Calu3 (cell line): ENCODE data around the gene ERI2. TPM values are rescaled to one million over a fixed set of nuclear protein-coding genes. Genes with fewer than 3 reads are reported as not detected.

ENCODE experiments used
- BruUV-seq: library from RNA; stranded (reverse); fragments of 400-500 nt; replicated peaks from 2 replicates; lab custom pipeline; 2021; lab: Mats Ljungman, UMichigan
- CTCF ChIA-PET: fragments of 300-600 bp; sonication (Branson Sonifier 250); formaldehyde crosslinking; loops from one replicate; lab custom pipeline; 2022; ENCODE audit warnings: antibody characterized with exemption; lab: Charles Lee
- DNase-seq: peaks from one replicate; pipeline ENCODE4 v3.0.0; 2022
- H3K27ac Mint-ChIP-seq: one replicate; pipeline ENCODE4 v1.8.0; 2022; ENCODE audit warnings: mixed read lengths; ENCODE audit not compliant: unreplicated experiment
- H3K27me3 Mint-ChIP-seq: one replicate; pipeline ENCODE4 v1.8.0; 2022; ENCODE audit warnings: mixed read lengths; ENCODE audit not compliant: unreplicated experiment
- H3K36me3 Mint-ChIP-seq: one replicate; pipeline ENCODE4 v1.8.0; 2022; ENCODE audit warnings: mild to moderate bottlenecking, moderate library complexity, mixed read lengths; ENCODE audit not compliant: insufficient read depth, unreplicated experiment
- H3K4me1 Mint-ChIP-seq: one replicate; pipeline ENCODE4 v1.8.0; 2022; ENCODE audit warnings: mild to moderate bottlenecking, low read depth, mixed read lengths; ENCODE audit not compliant: unreplicated experiment
- H3K4me3 Mint-ChIP-seq: one replicate; pipeline ENCODE4 v1.8.0; 2022; ENCODE audit warnings: mild to moderate bottlenecking, low read depth, moderate library complexity, mixed read lengths; ENCODE audit not compliant: unreplicated experiment
- H3K9me3 Mint-ChIP-seq: one replicate; pipeline ENCODE4 v1.8.0; 2022; ENCODE audit warnings: low read depth, mixed read lengths; ENCODE audit not compliant: unreplicated experiment
- CTCF ChIP-seq: fragments of 200-600 bp; IDR thresholded peaks from one replicate; pipeline ENCODE4 v1.8.0; 2022; ENCODE audit warnings: antibody characterized with exemption; ENCODE audit not compliant: unreplicated experiment
- intact Hi-C: fragments of 100-400 bp; cut with micrococcal nuclease; formaldehyde crosslinking; loops from one replicate; pipeline ENCODE4 v1.10.0; 2022; ENCODE audit not compliant: unreplicated experiment
- total RNA-seq: library from RNA; stranded (reverse); gene quantifications from 2 replicates; pipeline ENCODE4 v1.2.3, GENCODE V29; 2022

ERI2 gene
- total RNA-seq, 1 experiment from 2014 or later = 32.6 TPM

GRCh38 chr16:20801278-20801677, 5.0 kb downstream of the ERI2 start:
- H3K27me3 Mint-ChIP-seq = no peaks in the 10 kb centered on the region
- no TSS peak for BruUV-seq
- CTCF ChIA-PET = interaction anchor here (0.7 kb wide), 1 partner anchor 61 kb away, joined by 3 read pairs; no protein-coding TSS in a partner anchor
- intact Hi-C loops = loop anchor here (10.0 kb wide), 1 partner anchor 504 kb away; no protein-coding TSS in a partner anchor
- peaks cover 34% of the 10 kb centered on the region for H3K36me3 Mint-ChIP-seq
- TF ChIP-seq CTCF = no peak
- H3K4me1 Mint-ChIP-seq = peaks cover 8% of the 10 kb centered on the region
- H3K4me3 Mint-ChIP-seq = no peak overlapping the region
- no peak overlapping the region for H3K27ac Mint-ChIP-seq
- H3K9me3 Mint-ChIP-seq = no peaks in the 10 kb centered on the region
- no peak for DNase-seq

GRCh38 chr16:20799599-20799998, 6.7 kb downstream of the ERI2 start:
- Mint-ChIP-seq H3K27me3 (no peaks in the 10 kb centered on the region), H3K4me1 (no peaks in the 10 kb centered on the region), H3K4me3 (no peak overlapping the region), H3K36me3 (peaks cover 19% of the 10 kb centered on the region), H3K27ac (no peak overlapping the region), H3K9me3 (no peaks in the 10 kb centered on the region)
- intact Hi-C loops = loop anchor here (1.0 kb wide), 1 partner anchor 284 kb away; no protein-coding TSS in a partner anchor
- CTCF ChIA-PET = no interaction called here
- peak; percentile 23 for TF ChIP-seq CTCF
- BruUV-seq = no TSS peak
- no peak for DNase-seq

GRCh38 chr16:20798364-20798763, 7.9 kb downstream of the ERI2 start:
- Mint-ChIP-seq H3K9me3 (no peaks in the 10 kb centered on the region), H3K36me3 (peaks cover 19% of the 10 kb centered on the region), H3K27ac (no peak overlapping the region), H3K4me3 (no peak overlapping the region), H3K27me3 (no peaks in the 10 kb centered on the region), H3K4me1 (no peaks in the 10 kb centered on the region)
- no peak for TF ChIP-seq CTCF
- intact Hi-C loops = no loop called here
- no TSS peak for BruUV-seq
- no peak for DNase-seq
- CTCF ChIA-PET = no interaction called here

- DNase-seq = no peak
- no peak overlapping the region for H3K4me3 Mint-ChIP-seq
- H3K9me3 Mint-ChIP-seq = no peaks in the 10 kb centered on the region
- CTCF ChIA-PET = no interaction called here
- no peak for TF ChIP-seq CTCF
- no peaks in the 10 kb centered on the region for H3K36me3 Mint-ChIP-seq
- no TSS peak for BruUV-seq
- no peaks in the 10 kb centered on the region for H3K27me3 Mint-ChIP-seq
- no peak overlapping the region for H3K27ac Mint-ChIP-seq
- intact Hi-C loops = no loop called here
- H3K4me1 Mint-ChIP-seq = no peaks in the 10 kb centered on the region
Observed at GRCh38 chr16:20791923-20792612, 14.2 kb downstream of the ERI2 start.
